SK-N-SH (cell line): Measurements from ENCODE around the gene HUWE1. TPM values are rescaled to one million over a fixed set of nuclear protein-coding genes. Genes with fewer than 3 reads are reported as not detected.

Source experiments
- CTCF ChIA-PET: fragments of 300-600, 350-600 bp; formaldehyde crosslinking; extraction: SDS; loops from one replicate; lab custom pipeline; 2021; lab: Yijun Ruan, JAX
- POLR2A ChIA-PET: fragments of 350-600 bp; sonication (Branson Sonifier 250); formaldehyde crosslinking; extraction: SDS; loops from one replicate; lab custom pipeline; 2020; ENCODE audit warnings: antibody characterized with exemption, inconsistent platforms; lab: Yijun Ruan, JAX
- DNase-seq: peaks from one replicate; pipeline ENCODE4 v3.0.0; 2012
- H2AFZ ChIP-seq: fragments of 200-600 bp; sonication (generic); 2 replicates; pipeline ENCODE4 v1.8.1; 2016; ENCODE audit warnings: antibody characterized with exemption, mild to moderate bottlenecking, low read depth
- H3F3A ChIP-seq: fragments of 200-600 bp; sonication (generic); replicated peaks from 2 replicates; pipeline ENCODE3; 2016; ENCODE audit warnings: antibody characterized with exemption, mild to moderate bottlenecking; ENCODE audit not compliant: insufficient read depth
- H3K27ac ChIP-seq, 2 experiments: fragments of 200-500 bp in 1 of 2; fragments of 200-600 bp in 1 of 2; sonication (Bioruptor generic) in 1 of 2; sonication (generic), shearing (Covaris generic) in 1 of 2; 2 replicates each; pipeline versions ENCODE4 v1.5.1 to v1.6.1; 2014 to 2016; ENCODE audit warnings: low read depth in 2 of 2, inconsistent platforms in 1 of 2, low read length in 1 of 2, mild to moderate bottlenecking in 1 of 2, mixed read lengths in 1 of 2
- H3K27me3 ChIP-seq: fragments of 200-600 bp; sonication (generic), shearing (Covaris generic); 2 replicates; pipeline ENCODE4 v1.6.1; 2016; ENCODE audit warnings: mixed run types; ENCODE audit not compliant: insufficient read depth
- H3K36me3 ChIP-seq, 2 experiments: fragments of 200-500 bp in 1 of 2; fragments of 200-600 bp in 1 of 2; sonication (Bioruptor generic) in 1 of 2; sonication (generic) in 1 of 2; replicated peaks in 1 of 2; 2 replicates each; pipeline versions ENCODE3 to v1.5.1; 2014 to 2016; ENCODE audit warnings: low read length in 1 of 2, mild to moderate bottlenecking in 1 of 2; ENCODE audit not compliant: insufficient read depth in 2 of 2, control insufficient read depth in 1 of 2
- H3K4me1 ChIP-seq, 2 experiments: fragments of 200-500 bp in 1 of 2; fragments of 200-600 bp in 1 of 2; sonication (Bioruptor generic) in 1 of 2; sonication (generic), shearing (Covaris generic) in 1 of 2; 2 replicates each; pipeline versions ENCODE4 v1.5.1 to v1.6.1; 2014 to 2016; ENCODE audit warnings: low read depth in 1 of 2, low read length in 1 of 2, mixed run types in 1 of 2; ENCODE audit not compliant: insufficient read depth in 2 of 2, control insufficient read depth in 1 of 2
- H3K4me2 ChIP-seq: fragments of 200-600 bp; sonication (generic), shearing (Covaris generic); 2 replicates; pipeline ENCODE4 v1.6.1; 2017; ENCODE audit warnings: mixed run types
- H3K4me3 ChIP-seq, 2 experiments: fragments of 200-500 bp in 1 of 2; fragments of 200-600 bp in 1 of 2; sonication (Bioruptor generic) in 1 of 2; sonication (generic), shearing (Covaris generic) in 1 of 2; 2 replicates each; pipeline versions ENCODE4 v1.5.1 to v1.8.1; 2014 to 2016; ENCODE audit warnings: low read depth in 2 of 2, inconsistent platforms in 1 of 2, low read length in 1 of 2, mild to moderate bottlenecking in 1 of 2, mixed read lengths in 1 of 2, moderate library complexity in 1 of 2
- H3K79me2 ChIP-seq: fragments of 200-600 bp; sonication (generic); 2 replicates; pipeline ENCODE4 v1.8.1; 2017; ENCODE audit warnings: mild to moderate bottlenecking; ENCODE audit not compliant: insufficient read depth
- H3K9ac ChIP-seq: fragments of 200-600 bp; sonication (generic); 2 replicates; pipeline ENCODE4 v1.6.1; 2017; ENCODE audit warnings: mixed run types
- H3K9me2 ChIP-seq: fragments of 200-600 bp; sonication (generic); 2 replicates; pipeline ENCODE4 v1.6.1; 2017; ENCODE audit warnings: mixed run types
- H3K9me3 ChIP-seq: fragments of 200-600 bp; sonication (generic); 2 replicates; pipeline ENCODE4 v1.6.1; 2017; ENCODE audit warnings: mixed run types, mild to moderate bottlenecking, moderate library complexity
- H4K20me1 ChIP-seq: fragments of 200-600 bp; sonication (generic); 2 replicates; pipeline ENCODE4 v1.6.1; 2017; ENCODE audit warnings: mild to moderate bottlenecking, mixed run types; ENCODE audit not compliant: insufficient read depth
- CTCF ChIP-seq: fragments of 200-600 bp; sonication (generic); IDR thresholded peaks from 2 replicates; pipeline ENCODE4 v1.6.1; 2017; ENCODE audit warnings: antibody characterized with exemption, mild to moderate bottlenecking, moderate library complexity
- FOXJ3 ChIP-seq: sonication (generic); formaldehyde crosslinking; IDR thresholded peaks from 2 replicates; pipeline ENCODE4 v1.5.1; 2020; ENCODE audit warnings: mild to moderate bottlenecking, missing genetic modification reagents
- GABPA ChIP-seq: IDR thresholded peaks from 2 replicates; pipeline ENCODE4 v1.4.0; 2012; ENCODE audit warnings: low read depth, mild to moderate bottlenecking
- MEF2A ChIP-seq: IDR thresholded peaks from 2 replicates; pipeline ENCODE4 v1.4.0; 2012; ENCODE audit warnings: low read depth, borderline replicate concordance
- RAD21 ChIP-seq: IDR thresholded peaks from 2 replicates; pipeline ENCODE4 v1.6.1; 2012; ENCODE audit warnings: mild to moderate bottlenecking, low read length
- RFX5 ChIP-seq: IDR thresholded peaks from 2 replicates; pipeline ENCODE4 v1.6.1; 2012; ENCODE audit warnings: mild to moderate bottlenecking, improper control_type of control experiment, low read length
- RXRA ChIP-seq: IDR thresholded peaks from 2 replicates; pipeline ENCODE4 v1.4.0; 2012; ENCODE audit warnings: low read depth, mild to moderate bottlenecking, borderline replicate concordance
- TAF1 ChIP-seq: IDR thresholded peaks from 2 replicates; pipeline ENCODE4 v1.6.1; 2012; ENCODE audit warnings: low read depth, mild to moderate bottlenecking, low read length, moderate library complexity, borderline replicate concordance
- ZBTB33 ChIP-seq: IDR thresholded peaks from 2 replicates; pipeline ENCODE4 v1.4.0; 2012; ENCODE audit warnings: low read depth, borderline replicate concordance
- WGBS: methylation state at CpG from one replicate; pipeline ENCODE4 v1.1.6; 2017; ENCODE audit warnings: low lambda C conversion rate; 5-methylcytosine and 5-hydroxymethylcytosine counted together
- polyA plus RNA-seq, 3 experiments: library from polyadenylated mRNA; depleted of rRNA; stranded (reverse); fragments of >200 nt; gene quantifications; 2 replicates each; pipeline ENCODE4 v1.2.3, GENCODE V29; 2012

Gene HUWE1
- polyA plus RNA-seq, 1 of the 3 experiments (the other 2 are of a cell fraction): 43.4 TPM

DNA sequence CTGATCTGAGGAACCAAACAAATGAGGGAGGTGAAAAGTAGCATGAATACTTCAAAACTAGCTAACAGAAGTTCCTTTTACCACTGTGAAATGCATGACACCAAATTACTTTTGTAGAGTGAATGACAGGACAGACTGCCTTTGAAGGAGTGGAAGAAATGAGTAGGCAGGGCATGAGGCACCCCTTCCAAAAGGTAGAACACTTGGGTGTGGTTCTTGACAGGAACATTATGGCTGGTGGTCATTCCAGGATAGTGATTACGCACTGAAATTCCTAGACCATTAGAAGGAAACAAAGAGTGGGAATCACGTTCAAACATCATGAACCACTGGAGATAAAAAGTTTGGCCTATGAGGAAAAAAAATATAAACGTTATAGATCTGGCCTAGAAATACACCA lies 4.9 kb downstream of the HUWE1 start (continued):
- TF ChIP-seq FOXJ3 (CRISPR knock-in tag) (no peak), ZBTB33 (no peak), RXRA (no peak)

GRCh38 chrX:53678667-53679066 lies 7.9 kb downstream of the HUWE1 start:
- POLR2A ChIA-PET: no interaction called here
- H3K4me1 ChIP-seq: peaks cover 0 to 3% of the 10 kb centered on the region in 2 experiments; a peak in 1 of 4 replicates
- no peak for DNase-seq
- H3K9me3 ChIP-seq: no peaks in the 10 kb centered on the region
- no peaks in the 10 kb centered on the region for H3K27me3 ChIP-seq
- H4K20me1 ChIP-seq: peaks cover 85% of the 10 kb centered on the region
- peaks cover 38 to 44% of the 10 kb centered on the region in 2 experiments for H3K36me3 ChIP-seq
- no peaks in the 10 kb centered on the region for H3K9me2 ChIP-seq
- no peak overlapping the region for H3K9ac ChIP-seq
- CTCF ChIA-PET: interaction anchor here (0.9 kb wide), 1 partner anchor 31 kb away, joined by 3 read pairs; no protein-coding TSS in a partner anchor
- H3K79me2 ChIP-seq: peaks cover 99% of the 10 kb centered on the region
- no peak overlapping the region for H3K4me2 ChIP-seq
- peak; percentile 12; the same call in 1 of the 2 replicates for TF ChIP-seq RAD21
- TF ChIP-seq TAF1: no peak
- peak; percentile 36 for TF ChIP-seq CTCF
- no peak overlapping the region for H3K4me3 ChIP-seq
- H2AFZ ChIP-seq: no peak overlapping the region
- no peaks in the 10 kb centered on the region for H3F3A ChIP-seq
- H3K27ac ChIP-seq: no peak overlapping the region

GRCh38 chrX:53677286-53677685 lies 9.2 kb downstream of the HUWE1 start:
- H3K36me3 ChIP-seq: peaks cover 43 to 48% of the 10 kb centered on the region in 2 experiments
- no peaks in the 10 kb centered on the region for H3K9me2 ChIP-seq
- DNase-seq: no peak
- no peak overlapping the region for H3K4me2 ChIP-seq
- H3K27ac ChIP-seq: no peak overlapping the region
- peaks cover 5% of the 10 kb centered on the region for H3F3A ChIP-seq
- H2AFZ ChIP-seq: no peak overlapping the region
- no peak for TF ChIP-seq RXRA
- no peak for TF ChIP-seq MEF2A
- TF ChIP-seq GABPA: no peak
- no peak for TF ChIP-seq RFX5
- no peak overlapping the region for H3K4me3 ChIP-seq
- H3K79me2 ChIP-seq: peaks cover 100% of the 10 kb centered on the region
- H4K20me1 ChIP-seq: peaks cover 84% of the 10 kb centered on the region
- no peaks in the 10 kb centered on the region for H3K9me3 ChIP-seq
- no peaks in the 10 kb centered on the region for H3K27me3 ChIP-seq
- ChIA-PET CTCF (no interaction called here), POLR2A (no interaction called here)
- 39% methylated on average over 3 of the region's 3 CpGs for WGBS
- no peak overlapping the region for H3K9ac ChIP-seq
- H3K4me1 ChIP-seq: peaks cover 0 to 3% of the 10 kb centered on the region in 2 experiments; a peak in 1 of 4 replicates
